Stimulated activated naive CD8-positive, alpha-beta T cell treated with anti-CD3 and anti-CD28 coated beads, Interleukin-15, Interleukin-2, amounts not matched to agents 100 U/mL and 50 U/mL, for 24 hours (primary cell): ENCODE data around the gene LCORL.
"Not testable (repeated sequence)": the region's sequence is repeated elsewhere in the genome, so short reads cannot be mapped to it uniquely, and the experiment has no call there.

ENCODE experiments used
- ATAC-seq: fragments of 150-1000 bp; cut with Tn5 transposase; one replicate; pipeline ENCODE4 v1.10.0; 2021
- DNase-seq: peaks from one replicate; pipeline ENCODE4 v3.0.0; 2021

The LCORL gene

DNA sequence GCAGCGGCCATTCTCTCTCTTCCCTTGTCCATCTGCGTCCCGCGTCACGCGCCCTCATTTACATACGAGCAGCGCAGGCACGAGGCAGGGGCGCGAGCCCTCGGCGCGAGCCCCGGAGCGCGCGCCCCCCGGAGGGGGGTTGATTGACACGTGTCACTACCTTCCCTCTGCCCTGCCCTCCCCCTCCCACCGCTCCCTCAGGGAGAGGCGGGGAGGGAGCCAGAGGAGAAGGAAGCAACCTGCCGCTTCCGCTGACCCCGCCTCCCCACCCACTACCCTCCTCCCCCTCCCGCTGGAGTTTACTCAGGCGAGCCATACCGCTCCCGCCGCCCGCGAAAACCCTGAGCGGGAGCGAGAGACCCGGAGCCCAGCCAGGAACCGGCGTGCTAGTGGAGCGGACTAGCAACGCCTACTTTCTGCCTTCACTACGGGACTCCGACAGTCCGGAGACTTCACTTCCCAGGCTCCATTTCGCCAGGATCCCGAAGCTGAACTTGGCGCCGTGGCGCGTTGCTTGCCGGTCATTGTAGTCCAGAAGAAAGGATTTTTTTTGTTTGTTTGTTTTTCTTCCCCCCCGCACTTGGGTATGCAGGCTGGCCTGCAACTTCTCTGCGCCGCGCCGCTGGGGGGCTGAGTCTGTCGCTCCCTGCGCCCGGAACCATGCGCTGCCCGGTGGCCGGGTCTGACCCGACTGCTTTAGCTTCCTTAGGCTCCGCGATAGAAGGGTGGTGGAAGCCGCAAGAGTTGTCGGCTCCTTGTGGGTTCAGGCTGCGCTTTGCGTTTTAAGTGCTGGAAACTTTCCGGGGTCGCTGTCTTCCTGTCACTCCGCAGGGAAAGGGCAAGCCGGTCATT, at the start of gene LCORL:
LCORL (minus strand) TSS at position 36 of the 852 bp plus-strand sequence; CDS start at position 32, 4 bp downstream.
- ATAC-seq (peak; percentile 88), DNase-seq (peak; percentile 88)

- DNase-seq, result no peak
- no peak for ATAC-seq
Observed at GRCh38 chr4:18069810-18070209, 48.3 kb upstream of the LCORL start.

DNA sequence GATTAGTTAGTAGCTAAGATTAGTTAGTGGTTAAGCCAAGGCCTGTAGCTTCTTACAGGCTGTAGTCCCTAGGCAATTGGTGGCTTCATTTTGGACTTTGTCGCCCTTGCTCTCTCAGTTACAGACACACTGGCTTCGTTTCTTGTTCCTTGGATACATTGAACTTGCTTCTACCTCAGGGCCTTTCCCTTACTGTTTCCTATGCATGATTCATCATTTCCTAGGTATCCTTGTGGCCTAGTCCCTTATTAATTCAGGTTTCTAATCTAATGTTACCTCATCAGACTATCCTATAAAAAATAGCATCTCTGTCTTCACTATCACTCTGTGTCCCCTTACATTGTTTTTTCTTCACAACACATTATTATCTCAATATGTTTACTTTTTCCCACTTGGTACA, 45.5 kb upstream of the LCORL start:
- no peak for DNase-seq
- ATAC-seq, result no peak

GRCh38 chr4:18063079-18063478, 41.5 kb upstream of the LCORL start:
- ATAC-seq (no peak), DNase-seq (no peak)

GRCh38 chr4:18057821-18058533, 36.4 kb upstream of the LCORL start:
- no peak for ATAC-seq
- no peak for DNase-seq

DNA sequence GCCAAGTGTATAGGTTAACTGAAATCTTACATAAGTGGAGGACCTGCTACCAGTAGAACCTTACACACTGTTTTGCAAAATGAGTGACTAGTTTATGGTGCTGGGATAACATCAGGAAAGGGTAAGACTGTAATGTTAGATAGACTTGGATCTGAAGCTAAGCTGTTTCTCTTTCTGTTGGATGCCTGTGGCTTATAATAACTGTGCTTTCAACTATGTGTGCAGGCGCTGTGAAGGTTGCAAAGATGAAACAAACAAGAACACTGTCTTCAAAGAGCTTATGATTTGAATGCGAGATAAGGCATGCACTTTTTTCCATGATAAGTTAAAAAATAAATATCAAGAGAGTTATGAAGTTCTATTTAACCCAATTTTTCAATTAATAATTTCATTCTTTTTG, 34.5 kb upstream of the LCORL start:
- DNase-seq (no peak), ATAC-seq (no peak)

GRCh38 chr4:18052158-18052557, 30.6 kb upstream of the LCORL start:
- ATAC-seq (no peak), DNase-seq (no peak)

DNA sequence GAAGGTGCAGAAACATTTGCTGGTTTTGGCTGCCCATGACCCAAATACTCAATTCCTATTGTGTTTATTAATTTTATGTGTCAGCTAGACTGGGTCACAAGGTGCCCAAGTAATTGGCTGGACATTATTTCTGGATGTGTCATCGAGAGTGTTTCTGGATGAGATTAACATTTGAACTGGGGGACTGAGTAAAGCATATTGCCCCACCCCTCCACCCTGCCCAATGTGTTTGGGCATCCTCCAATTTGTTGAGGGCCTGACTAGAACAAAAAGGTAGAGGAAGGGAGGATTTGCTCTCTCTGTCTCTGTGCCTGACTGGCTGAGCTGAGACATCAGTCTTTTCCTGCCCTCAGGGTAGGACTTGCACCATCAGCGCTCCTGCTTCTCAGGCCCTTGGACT, 29.7 kb upstream of the LCORL start:
- no peak for ATAC-seq
- DNase-seq, result no peak

GRCh38 chr4:18050448-18050847, 28.9 kb upstream of the LCORL start:
- no peak for ATAC-seq
- no peak for DNase-seq

GRCh38 chr4:18049446-18049845, 27.9 kb upstream of the LCORL start:
- DNase-seq, result no peak
- no peak for ATAC-seq

GRCh38 chr4:18042754-18043153, 21.2 kb upstream of the LCORL start:
- ATAC-seq (no peak), DNase-seq (no peak)

GRCh38 chr4:18042012-18042411, 20.5 kb upstream of the LCORL start:
- DNase-seq, result no peak
- no peak for ATAC-seq

- DNase-seq (no peak), ATAC-seq (no peak)
Observed at GRCh38 chr4:18041114-18041513, 19.6 kb upstream of the LCORL start.

DNA sequence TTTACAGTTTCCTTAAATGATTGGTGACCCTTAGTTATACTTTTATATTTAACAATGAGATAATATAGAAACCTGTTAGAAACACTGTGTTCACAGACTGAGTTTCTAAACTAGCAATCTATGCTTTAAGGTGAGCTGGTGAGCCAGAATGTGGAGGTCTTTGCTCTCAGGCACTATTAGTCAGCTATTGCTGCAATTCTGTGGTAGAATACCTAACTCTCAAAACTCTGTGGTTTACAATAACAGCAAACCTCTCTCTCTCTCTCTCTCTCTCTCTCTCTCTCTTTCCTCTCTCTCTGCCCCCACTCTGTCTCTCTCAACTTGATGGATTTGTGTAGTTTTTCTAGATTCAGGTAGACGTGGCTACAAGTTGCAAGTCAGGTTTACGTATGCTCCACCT, 17.6 kb upstream of the LCORL start:
- DNase-seq (no peak), ATAC-seq (no peak)

- DNase-seq, result not testable (repeated sequence)
Observed at GRCh38 chr4:18036369-18036768, 14.8 kb upstream of the LCORL start.

DNA sequence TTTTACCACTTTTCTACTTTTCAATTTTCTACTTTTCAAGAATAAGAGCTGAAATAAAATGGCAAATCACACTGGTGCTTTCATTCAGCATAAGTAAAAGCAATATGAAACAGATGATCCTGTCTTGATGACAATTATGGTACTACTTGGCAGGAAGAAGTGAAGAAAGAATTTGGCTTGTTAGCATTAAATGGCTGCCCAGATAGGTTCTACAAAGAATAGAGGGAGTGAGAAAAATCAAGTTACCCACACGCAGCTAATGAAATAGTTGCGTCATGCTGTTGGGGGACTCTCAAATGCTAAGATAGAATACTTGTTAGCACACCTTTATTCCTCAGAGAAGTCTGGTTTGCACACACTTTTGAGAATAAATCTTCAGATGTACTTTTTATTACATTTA, 12.5 kb upstream of the LCORL start:
- ATAC-seq (no peak), DNase-seq (no peak)

More at GRCh38 chr4:18036369-18036768, 14.8 kb upstream of the LCORL start:
- ATAC-seq, result not testable (repeated sequence)

DNA sequence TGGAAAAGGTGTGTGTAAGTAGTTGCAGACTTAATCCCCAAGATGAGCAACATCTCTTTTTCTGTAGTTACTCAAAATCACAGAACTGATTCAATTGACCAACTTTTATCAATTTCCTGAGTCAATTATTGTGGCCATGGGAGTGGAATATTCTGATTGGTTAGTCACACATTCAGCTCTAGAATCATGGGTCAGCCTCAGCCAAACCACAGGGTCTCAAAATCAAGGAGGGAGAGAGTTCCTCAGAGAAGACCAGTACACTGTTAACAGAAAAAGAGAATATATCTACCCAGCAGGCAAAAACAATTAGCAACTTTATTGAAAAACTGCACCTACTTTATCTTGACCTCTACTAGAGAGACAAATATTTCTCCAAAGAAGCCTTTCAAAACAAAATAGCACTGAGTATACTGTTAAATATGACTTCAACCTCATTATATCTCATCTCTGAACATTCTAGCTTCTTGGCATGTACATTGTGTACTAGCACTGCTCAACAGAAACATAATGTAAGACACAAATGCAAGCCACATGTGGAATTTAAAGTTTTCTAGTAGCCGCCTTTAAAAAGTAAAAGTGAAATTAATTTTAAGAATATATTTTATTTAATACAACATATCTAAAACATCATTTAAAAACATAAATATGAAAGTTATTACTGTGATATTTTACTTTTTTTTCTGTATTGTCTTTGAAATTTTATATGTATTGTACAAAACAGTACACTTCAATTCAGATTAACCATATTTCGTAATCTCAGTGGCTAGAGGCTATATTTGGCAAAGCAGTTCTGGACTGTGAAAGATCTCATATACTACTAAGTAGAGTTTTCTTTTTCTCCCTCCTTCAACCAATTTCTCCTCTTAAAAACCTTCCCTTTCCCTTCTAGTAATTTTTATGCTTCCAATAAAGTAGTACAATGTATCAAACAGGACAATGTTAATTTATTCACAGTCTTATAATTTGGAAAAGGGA, 11.8 kb upstream of the LCORL start:
- ATAC-seq, result no peak
- no peak for DNase-seq

- ATAC-seq (no peak), DNase-seq (no peak)
Observed at GRCh38 chr4:18025288-18025687, 3.7 kb upstream of the LCORL start.

DNA sequence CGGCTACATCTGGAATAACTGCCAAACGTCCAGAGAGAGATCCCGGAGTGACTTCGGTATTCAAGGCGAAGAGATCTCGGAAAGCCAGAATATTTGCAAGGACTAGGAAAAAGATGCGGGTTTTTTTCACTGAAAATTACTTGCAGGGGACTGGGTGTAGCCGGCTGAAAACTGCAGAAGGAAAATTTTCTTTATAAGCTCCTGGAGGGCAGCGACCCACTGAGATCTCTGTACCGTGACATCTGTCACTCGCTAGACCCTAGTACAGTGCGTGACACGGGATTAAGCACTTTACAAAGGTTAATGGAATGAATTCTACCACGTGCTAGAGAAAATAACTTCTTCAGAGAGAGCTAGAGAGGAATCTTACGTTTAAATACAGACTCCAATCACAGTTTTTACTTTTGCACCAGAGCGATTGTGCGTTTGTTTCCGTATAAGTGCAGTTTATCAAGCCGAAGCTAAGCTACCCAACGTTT, 1.1 kb upstream of the LCORL start:
- DNase-seq, result no peak

DNA sequence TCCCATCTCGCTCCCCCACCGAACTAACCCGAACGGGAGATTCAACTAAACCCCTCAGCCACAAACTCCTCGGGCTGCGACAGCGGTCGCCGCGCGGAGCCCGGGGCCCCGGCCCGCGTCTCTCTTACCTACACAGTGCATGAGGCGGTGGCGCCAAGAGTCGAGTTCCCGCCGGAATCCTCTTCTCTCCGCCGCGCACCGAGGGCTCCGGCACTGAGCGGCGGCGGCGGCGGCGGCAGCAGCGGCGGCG, 160 bp downstream of the LCORL start:
- DNase-seq (no peak), ATAC-seq (peak; percentile 8)

More for the DNA sequence above, 1.1 kb upstream of the LCORL start:
- no peak for ATAC-seq

GRCh38 chr4:18020671-18021469, 685 bp downstream of the LCORL start:
- ATAC-seq, result peak; percentile 0
- DNase-seq, result peak; percentile 54
